Measurements from ENCODE around the gene OXCT1.
A peak's percentile ranks its signal among the peaks of the same experiment; 100 is the strongest.
"Not testable (repeated sequence)": the region's sequence is repeated elsewhere in the genome, so short reads cannot be mapped to it uniquely, and the experiment has no call there.

The OXCT1 gene

DNA sequence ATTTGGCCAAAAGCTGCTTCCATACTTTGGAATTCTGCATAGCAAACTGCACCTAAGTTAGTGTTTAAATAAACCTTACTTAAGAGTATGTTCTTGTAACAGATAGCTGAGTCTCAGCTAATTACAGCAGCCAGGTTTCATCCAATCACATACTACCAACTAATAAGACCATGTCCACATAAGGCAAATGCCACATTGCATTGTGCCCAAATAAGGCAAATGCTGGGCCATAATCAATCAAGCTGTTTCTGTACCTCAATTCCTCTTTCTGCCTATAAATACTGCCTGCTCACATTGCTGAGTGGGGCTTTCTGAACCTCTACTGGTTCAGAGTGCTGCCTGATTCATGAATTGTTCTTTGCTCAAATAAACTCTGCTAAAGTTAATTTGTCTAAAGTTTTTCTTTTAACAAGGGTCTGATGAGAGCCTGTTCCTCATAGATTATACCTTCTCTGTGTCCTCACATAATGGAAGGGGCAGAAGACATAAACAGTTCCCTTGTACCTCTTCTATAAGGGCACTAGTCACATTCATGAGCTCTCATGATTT is 4.4 kb upstream of the OXCT1 start:
- DNase-seq (ENCODE audit: low spot score): no peak

DNA sequence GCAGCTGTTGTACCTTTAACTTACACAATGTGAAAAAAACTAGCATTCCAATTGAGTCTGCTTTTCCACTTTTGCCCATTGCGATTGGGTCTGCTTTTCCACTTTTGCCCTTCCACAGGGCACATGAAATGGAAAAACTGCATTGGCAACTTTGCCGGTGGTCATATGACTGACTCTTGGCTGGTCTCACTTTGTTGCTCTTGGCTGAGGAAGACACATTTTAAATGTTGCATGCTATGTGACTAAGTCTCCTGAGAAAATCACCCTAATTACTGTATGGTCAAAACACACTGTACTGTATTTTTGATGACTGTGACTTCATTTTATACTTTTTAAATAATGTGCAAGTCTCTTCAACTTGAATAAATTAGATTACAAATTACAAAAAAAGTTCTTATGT is 1.6 kb upstream of the OXCT1 start:
- DNase-seq (ENCODE audit: low spot score): no peak

DNA sequence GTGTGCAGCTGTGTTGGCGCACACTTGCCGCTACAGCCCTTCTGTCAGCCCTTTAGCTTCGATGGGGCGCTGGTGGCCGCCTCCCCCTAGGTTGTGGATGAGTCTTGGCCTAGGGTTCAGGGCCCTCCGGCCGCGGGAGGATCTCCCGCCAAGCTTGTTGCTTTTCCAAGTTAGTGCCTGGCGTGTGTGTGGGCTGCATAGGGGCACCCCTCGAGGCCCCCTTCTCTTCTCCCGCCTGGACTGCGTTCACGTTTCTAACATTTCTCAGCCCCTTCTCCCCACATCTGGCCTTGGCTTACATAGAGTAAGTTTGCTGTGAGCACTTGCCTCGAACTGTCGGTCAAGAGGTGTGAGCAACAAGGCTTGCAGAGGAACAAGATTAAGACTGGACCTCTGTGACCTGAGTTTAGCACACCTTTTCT is 413 bp upstream of the OXCT1 start:
- DNase-seq (ENCODE audit: low spot score): no peak

DNA sequence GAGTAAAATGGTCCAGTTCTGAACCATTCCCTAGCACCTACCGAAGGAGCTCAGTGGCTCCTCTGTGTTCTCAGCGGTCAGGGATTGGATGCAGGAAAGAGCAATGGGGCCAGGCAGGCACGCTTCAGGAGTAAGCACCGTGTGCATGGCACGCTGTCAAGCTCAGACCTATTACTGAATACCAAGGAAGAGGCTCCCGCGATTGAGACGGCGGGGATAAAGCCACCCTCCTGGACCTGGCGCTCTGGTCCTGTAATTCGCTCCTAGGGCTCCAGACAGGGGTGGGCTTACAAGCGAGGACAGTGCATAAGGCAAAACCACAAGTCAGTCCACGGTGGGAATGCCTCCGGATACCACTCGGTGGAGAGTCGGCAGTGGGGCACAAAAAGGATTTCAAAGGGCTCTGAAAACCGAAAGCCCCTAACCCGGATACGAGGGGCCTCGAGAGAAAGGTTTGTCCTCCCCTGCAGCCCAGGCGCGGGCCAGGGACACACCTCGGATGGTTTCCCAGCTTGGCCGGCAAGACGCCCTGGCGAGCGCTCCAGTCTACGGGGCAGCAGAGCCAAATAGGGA is 988 bp downstream of the OXCT1 start:
- DNase-seq (ENCODE audit: low spot score): no peak

DNA sequence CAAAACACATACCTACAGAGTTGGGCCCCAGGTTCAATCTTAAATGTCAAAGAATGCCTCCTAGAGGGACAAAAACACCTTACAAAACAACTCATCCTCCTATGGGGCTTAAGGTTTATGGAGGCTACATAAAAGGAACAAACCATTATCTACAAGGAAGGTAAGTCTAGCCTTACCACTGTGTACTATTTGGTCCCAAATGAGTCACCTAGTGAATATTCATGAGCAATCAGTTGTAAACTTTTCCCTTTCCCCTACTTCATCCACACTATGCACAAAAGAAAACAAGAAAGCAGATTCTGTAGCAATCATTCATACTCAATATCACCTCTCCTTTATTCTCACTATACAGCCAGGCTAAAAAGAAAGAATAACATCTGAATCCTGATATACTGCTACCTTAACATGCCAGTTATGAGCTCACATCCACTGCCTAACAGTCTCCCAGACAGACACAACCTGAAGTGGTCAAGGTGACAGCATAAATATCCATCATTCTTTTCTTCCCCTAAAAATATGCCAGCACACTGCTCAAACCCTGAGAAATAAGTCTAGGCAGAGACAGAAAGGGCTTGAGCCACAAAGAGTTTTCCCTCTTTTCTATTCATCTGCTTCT is 6.2 kb downstream of the OXCT1 start:
- no peak for DNase-seq (ENCODE audit: low spot score)

DNA sequence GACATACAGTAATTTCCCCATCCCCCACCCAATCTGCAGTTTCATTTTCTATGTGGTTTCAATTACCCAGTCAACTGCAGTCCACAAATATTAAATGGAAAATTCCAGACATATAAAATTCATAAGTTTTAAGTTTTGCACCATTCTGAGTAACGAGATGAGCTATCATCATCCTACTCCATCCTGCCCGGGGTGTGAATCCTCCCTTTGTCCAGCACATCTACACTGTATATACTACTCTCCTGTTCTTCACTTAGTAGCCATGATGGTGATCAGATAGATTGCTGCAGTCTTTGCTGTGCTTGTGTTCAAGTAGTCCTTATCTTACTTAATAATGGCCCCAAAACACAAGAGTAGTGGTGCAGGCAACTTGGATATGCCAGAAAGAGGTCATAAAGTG is 11.3 kb downstream of the OXCT1 start:
- no peak for DNase-seq (ENCODE audit: low spot score)

DNA sequence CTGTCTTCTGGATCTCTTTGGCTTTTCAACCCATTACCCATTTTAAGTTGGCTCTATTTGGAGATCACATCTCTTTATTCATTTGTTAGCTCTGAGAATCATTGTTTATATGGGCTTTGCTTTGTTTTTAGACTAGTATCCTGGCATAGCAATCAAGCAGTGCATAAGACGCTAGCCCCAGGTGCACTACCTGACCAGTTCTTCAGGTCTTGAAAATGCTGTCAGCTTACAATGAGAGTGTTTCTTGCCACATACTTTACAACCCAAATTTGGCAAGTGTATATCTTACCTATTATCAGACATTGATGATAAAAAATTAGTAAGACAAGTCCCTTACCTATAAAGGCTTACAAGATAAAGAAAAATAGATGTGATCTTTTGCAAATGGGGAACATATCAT is 12.2 kb downstream of the OXCT1 start:
- no peak for DNase-seq (ENCODE audit: low spot score)

DNA sequence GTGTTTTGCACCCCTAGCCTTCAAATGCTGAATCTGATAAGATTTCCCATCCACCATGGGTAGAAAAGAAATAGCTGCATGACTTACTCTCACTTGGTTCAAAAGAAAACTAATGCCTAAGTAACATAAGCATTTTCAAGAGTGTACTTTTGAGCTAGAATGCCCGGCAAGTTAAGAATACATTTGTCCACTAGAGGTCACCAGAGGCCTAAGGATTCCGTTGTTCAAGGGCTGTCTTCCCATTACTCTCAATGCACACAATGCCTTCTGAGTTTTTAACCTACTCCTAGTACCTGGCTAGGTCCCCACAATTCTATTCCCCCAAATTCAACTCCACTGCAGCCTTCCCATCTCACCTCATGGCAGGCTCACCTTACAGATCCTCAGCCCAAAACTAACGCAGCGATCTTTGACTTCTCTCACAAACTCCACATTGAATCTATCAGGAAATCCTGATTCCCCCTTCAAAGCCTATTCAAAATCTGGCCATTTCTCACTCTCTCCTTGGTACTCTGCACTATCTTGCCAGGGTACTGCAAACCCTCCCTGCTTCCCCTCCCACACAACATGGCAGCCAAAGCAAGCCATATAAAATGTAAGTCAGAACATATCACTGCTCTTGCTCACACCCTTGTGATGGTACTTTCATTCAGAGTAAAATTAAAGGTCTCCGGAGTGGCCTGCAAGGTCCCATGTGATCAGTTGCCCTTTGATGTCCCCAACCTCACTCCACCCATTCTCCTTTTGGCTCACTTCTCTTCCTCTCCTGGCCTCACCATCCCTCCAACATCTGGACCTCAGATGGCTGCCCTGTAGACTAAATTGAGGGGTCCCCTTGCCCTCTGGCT is 13.4 kb downstream of the OXCT1 start:
- DNase-seq (ENCODE audit: low spot score): peak; percentile 65

DNA sequence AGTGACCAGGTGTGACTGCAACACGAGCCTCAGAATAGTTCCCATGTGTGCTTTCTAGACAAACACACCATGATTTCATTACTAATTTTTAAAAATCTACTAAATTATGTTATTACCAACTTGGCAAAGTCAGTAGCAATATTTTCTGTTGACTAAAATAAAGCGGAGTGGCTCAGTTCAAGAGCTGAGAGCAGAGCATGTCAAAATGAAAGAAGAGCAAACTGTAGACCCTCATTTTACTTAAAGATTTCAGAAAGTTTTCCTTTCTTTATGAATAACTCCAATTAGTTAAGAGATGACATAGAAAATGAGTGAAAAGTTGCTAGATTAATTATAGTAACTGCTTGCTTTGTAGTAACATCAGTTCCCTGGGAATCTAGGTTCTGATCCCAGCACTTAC is 17.9 kb downstream of the OXCT1 start:
- no peak for DNase-seq (ENCODE audit: low spot score)

DNA sequence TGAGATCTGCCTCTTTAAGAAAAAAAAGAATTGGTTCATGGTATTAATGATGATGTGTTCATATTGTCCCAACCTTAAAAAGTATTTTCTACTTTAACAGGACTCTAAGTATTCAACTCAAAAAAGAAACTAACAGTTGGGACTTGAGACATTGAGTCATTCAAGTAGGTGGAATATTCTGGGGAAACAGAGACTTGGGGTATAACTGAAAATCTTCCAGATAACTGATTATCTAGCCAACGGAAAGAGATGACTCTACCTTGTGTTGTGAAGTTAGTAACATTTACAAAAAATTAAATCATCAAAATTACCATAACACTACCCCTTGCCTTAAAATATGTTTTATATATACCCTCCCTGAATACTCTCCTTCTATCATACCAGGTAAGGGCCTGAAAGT is 19.1 kb downstream of the OXCT1 start:
- no peak for DNase-seq (ENCODE audit: low spot score)

DNA sequence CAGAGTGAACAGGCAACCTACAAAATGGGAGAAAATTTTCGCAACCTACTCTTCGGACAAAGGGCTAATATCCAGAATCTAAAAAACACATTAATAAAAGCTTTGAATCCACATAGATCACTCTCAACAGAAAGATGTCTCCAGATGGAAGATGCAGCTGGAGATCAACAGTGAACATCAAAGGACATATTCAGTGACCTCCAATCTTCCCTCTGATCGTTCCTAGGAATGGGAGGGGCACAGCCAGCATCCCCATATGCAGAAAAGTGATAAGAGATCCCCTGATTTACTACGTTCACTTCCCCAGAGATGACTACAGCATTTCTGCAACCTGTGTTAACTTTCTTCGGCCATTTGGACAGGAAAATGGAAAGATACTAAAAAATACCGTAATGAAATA is 21.2 kb downstream of the OXCT1 start:
- DNase-seq (ENCODE audit: low spot score): no peak

DNA sequence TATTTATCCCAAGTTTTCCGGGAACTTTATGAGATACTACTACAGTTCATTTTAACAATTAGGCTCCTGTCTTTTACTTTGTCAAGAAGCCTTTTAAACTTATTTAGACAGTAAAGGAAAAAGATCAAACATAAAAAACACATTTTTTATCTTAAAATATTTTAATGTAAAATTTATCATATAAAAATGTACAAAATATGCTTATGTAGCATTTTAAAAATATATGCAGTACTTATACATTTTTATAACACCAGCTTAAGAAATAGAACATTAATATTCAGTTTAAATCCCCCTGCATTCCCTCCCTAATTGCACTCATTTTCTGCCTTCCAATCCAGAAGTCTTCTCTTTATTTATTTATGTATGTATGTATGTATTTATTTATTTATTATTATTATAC is 24.5 kb downstream of the OXCT1 start:
- DNase-seq (ENCODE audit: low spot score): not testable (repeated sequence)

DNA sequence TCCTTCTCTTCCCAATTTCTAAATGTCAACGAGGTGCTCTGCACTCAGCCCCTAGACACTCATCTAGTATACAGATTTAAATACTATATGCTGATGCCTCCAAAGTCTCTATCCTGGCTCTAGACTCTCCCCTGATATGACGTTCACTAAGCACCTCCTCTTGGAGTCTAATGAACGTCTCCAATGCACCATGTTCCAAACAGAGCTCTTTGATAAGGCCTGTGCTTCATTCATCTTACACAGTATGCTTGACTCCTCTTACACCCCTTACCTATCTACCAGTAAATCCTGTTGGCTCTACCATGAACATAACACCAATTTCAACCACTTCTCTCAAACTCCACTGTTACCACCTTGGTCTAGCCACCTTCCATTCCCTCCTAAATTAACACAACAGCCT is 25.7 kb downstream of the OXCT1 start:
- no peak for DNase-seq (ENCODE audit: low spot score)

DNA sequence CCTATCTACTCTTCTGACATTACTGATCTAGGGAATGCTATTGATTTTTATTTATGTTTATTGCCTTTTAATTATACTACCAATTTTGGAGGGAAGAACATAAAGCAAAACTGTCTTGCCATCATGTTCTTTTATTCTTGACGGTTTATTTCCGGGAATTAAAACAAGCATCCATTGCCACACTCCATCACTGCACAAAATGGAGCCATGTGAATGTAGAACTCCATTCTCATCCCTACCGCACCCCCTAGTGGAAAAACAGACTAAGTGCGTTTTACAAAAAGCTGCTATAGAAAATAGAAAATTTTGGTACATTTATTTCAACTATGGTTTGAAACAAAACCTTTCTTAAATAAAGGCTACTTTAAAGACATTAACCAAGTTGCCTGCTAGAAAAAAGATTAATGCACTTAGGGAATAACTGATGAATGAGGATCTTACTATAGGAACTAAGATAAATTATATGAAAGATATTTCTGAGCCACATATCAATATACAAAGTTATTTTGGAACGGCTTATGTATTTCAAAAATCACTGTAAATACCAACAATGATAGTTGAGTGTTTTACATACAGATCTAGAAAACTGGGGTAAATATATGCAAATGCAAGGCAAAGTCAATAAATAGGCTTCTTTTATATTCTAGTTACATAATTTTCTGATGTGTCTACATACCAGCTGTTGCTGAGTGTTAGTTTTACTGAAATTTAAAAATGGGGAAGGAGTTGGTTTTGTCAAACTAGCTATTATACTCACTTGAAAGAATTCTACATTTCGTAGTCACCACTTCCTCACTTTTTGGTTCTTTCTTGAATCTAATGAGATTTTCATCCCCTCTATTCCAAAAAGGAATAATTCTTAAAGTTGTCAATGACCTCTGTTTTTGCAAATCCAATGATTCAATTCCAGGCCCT is 26.5 kb downstream of the OXCT1 start:
- DNase-seq (ENCODE audit: low spot score): peak; percentile 23

DNA sequence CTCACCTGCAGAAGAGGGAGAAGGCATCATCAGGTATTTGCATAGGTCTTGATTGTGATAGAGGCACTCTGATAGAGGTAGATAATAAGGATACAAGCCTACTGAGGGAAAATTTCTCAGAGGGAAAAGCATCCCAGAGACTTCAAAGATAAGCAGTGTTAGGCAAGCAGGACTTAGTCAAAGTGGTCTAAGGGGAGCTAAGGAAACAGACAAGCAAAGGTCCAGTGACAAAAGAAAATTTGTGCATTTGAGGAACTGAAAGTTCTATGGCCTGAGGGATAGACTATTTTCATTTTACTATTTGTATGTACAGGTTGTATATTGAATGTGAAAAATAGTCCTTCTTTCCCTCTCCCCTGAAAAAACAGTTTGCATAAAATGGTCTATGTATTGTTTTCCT is 27.4 kb downstream of the OXCT1 start:
- DNase-seq (ENCODE audit: low spot score): no peak

DNA sequence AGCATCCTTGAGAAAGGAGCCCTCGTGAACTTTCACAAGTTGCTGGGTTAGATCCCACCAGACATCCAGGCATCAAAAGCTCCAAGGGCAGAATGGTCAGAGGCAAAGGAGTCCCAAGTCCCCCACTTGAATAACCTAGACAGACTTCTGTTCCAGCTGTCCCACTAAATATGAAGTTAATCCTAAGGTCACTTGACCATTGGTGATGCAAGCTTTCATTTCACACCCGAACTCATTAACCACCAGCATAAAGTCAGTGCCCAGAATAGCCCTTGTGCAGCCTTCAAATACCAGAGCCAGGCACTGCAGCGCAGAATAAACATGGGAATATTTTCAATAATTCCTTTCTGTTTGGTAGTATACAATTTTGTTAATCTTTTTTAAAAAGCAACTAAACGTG is 28.9 kb downstream of the OXCT1 start:
- DNase-seq (ENCODE audit: low spot score): no peak

DNA sequence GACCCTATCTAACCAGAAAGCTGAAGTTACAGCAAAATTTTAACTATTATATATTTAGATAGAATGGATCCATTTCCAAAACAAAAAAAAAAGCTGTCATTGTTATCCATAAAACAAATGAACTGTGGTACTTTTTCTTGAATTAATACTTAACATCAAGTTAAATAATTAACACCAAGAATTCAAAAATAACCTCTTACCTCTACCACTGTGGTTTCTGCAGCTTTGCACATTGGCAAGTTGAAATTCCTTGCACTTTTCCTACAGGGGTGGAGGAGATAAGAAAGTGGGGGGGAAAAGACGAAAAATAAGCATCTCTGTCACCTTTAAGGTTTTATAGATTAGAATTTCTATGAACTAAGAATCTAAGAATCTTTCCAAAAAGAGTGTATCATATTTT is 30.0 kb downstream of the OXCT1 start:
- DNase-seq (ENCODE audit: low spot score): no peak

DNA sequence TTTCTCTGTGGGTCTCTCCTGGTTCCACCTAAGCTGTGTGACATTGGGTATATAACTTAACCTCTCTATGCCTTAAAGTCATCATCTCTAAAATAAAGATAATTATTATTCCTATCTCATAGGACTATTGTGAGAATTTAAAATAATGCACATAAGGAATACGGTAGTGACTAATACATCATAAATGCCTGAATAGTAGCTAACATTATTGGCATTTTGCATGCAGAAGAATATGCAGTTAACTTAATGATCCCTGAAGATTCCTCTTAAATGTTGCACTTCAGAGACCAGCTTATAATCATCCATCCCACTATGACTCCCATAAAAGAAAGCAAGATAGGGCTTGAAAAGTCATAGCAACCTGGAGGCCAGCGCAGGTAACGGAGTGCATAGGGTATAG is 32.4 kb downstream of the OXCT1 start:
- no peak for DNase-seq (ENCODE audit: low spot score)

DNA sequence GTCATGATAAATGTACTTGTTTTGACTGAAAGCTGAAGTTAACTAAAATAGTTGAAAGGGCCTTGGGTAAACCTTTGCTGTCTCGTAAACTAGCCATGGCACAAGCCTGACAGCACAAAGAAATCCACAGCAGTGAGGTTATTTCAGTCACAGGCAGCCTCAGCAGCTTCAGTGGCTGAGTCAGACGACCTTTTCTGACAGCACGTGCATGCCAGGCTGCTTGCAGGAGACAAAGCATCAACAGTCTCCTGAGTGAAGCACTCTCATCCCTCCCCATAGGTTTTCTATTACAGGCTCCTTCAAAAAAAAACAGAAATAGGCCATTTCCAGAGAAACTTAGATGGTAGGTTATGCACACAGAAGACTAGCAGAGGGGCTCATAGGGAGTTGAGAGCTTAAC is 34.6 kb downstream of the OXCT1 start:
- DNase-seq (ENCODE audit: low spot score): no peak

DNA sequence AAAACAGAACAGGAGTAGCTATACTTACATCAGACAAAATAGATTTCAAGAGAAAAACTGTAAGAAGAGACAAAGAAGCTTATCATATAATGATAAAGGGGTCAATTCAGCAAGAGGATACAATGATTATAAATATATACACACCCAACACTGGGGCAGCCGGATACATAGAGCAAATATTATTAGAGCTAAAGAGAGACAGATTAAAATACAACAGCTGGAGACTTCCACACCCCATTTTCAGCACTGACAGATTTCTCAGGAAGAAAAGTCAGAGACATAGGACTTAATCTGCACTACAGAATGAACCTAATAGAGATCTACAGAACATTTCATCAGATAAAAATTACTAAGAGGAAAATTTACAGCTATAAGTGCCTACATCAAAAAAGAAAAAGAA is 35.7 kb downstream of the OXCT1 start:
- no peak for DNase-seq (ENCODE audit: low spot score)

DNA sequence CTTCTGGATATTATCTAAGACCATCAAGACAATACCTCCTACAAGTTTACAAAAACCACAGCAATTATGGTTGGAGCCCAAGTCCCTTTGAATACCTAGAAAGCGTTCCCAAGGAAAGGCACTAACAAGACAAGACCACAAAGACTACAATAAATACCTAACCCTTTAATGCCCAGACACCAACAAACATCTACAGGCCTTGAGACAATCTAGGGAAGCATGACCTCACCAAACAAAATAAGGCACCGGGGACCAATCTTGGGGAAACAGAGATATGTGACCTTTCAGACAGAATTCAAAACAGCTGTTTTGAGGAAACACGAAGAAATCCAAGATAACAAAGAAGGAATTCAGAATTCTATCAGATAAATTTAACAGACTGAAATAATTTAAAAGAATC is 37.8 kb downstream of the OXCT1 start:
- no peak for DNase-seq (ENCODE audit: low spot score)

DNA sequence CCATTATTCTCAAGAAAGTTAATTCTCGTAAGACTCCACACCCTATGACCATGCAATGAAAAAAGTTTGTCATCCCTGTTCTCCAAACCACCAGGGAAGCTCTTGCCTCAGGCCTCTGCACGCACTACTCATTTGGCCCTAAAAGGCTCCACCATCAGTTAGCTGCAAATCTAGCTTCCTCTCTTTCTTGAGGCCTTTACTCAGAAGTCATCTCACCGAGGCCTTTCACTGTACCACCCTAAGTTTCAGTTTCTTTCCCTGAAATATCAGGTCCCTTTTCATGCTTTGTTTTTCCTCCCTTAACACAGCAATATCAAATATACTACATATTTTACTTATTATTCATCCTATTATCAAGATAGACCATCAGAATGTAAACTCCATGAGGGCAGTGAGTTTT is 39.1 kb downstream of the OXCT1 start:
- DNase-seq (ENCODE audit: low spot score): no peak
